Cardiac muscle cell (in vitro differentiated cells and primary cell): ENCODE measurements around the gene UBASH3B. TPM values are rescaled to one million over a fixed set of nuclear protein-coding genes. Genes with fewer than 3 reads are reported as not detected.
"Not testable (repeated sequence)": the region's sequence is repeated elsewhere in the genome, so short reads cannot be mapped to it uniquely, and the experiment has no call there.

Experiments used
- DNase-seq, 2 donors: peaks; one replicate each; pipeline versions ENCODE4 v3.0.0 to v3.0.0-alpha.2; 2010 to 2017; ENCODE audit warnings: low read depth in 1 of 2, low spot score in 1 of 2
- H3K27ac ChIP-seq: fragments of 200-600 bp; sonication (generic); 2 replicates; pipeline ENCODE4 v1.5.1; 2016
- H3K27me3 ChIP-seq: fragments of 200-600 bp; sonication (generic); 2 replicates; pipeline ENCODE4 v1.6.0; 2016; ENCODE audit warnings: control low read depth
- H3K36me3 ChIP-seq: fragments of 200-600 bp; sonication (generic); 2 replicates; pipeline ENCODE4 v1.5.1; 2016; ENCODE audit warnings: control low read depth
- H3K4me1 ChIP-seq: fragments of 200-600 bp; sonication (generic); 2 replicates; pipeline ENCODE4 v1.8.1; 2017; ENCODE audit warnings: low read depth, mild to moderate bottlenecking, mixed run types
- H3K4me3 ChIP-seq: fragments of 200-600 bp; sonication (generic); 2 replicates; pipeline ENCODE4 v1.5.1; 2016; ENCODE audit warnings: mild to moderate bottlenecking
- H3K9me3 ChIP-seq: fragments of 200-600 bp; sonication (generic); 2 replicates; pipeline ENCODE4 v1.5.1; 2017; ENCODE audit warnings: low read depth, mild to moderate bottlenecking, control low read depth
- polyA plus RNA-seq: library from polyadenylated mRNA; unstranded; fragments of >200 nt; fragmentation: Nextera tagmentation; extraction: Ambion mirVana; gene quantifications from 2 replicates; pipeline ENCODE4 v1.2.1, GENCODE V29; 2016
- total RNA-seq: library from RNA; depleted of rRNA; stranded (reverse); fragments of >200 nt; gene quantifications from 2 replicates; pipeline ENCODE4 v1.2.3, GENCODE V29; 2016
- TF ChIP-seq, protein P1 (sequence below): IDR thresholded peaks from 2 replicates; pipeline ENCODE4 v1.5.1; 2012; ENCODE audit warnings: low read depth, mild to moderate bottlenecking, low read length

Gene UBASH3B
- total and polyA plus RNA-seq, 2 experiments from 2014 or later = 2.7 TPM; not detected in 1

DNA sequence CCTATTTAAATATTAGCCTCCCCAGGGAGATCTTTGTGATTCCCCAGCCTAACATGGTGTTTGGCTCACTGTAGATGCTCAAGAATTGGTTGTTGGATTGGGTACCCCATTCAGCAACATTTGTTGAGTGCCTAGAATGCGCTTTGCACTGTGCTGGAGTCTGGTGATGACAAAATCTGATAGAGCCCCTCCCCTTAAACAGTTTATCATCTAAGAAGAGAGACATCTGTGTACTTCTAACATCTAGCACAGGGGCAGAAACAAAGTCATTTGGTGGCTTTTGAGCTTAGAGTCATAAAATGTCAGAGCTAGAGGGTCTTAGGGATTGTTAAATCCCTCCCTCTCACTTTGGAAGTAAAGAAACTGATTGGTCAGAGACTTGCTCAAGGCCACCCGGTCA lies 73.0 kb downstream of the UBASH3B start:
- no peak for DNase-seq

DNA sequence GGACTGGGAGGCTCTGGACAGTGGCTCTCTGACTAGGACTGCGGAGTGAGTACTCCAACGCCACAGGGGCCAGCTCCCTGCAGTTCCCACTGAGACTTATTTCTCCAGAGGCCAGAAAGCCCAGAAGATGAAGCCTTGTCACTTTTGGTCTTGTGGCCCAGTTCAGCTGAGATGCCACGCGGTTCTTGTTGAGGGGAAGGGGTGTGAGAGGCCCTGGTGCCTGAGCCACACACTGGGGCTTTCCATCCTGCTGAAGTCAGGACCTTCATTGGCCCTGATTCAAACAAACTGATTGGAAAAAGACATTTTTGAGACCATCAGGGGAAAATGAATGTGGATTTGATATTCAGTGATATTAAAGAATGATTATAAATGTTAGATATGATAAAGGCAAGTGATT lies 73.6 kb downstream of the UBASH3B start:
- H3K27me3 ChIP-seq = no peaks in the 10 kb centered on the region
- no peaks in the 10 kb centered on the region for H3K9me3 ChIP-seq
- H3K27ac ChIP-seq = no peak overlapping the region
- no peaks in the 10 kb centered on the region for H3K4me1 ChIP-seq
- TF ChIP-seq, protein P1, sequence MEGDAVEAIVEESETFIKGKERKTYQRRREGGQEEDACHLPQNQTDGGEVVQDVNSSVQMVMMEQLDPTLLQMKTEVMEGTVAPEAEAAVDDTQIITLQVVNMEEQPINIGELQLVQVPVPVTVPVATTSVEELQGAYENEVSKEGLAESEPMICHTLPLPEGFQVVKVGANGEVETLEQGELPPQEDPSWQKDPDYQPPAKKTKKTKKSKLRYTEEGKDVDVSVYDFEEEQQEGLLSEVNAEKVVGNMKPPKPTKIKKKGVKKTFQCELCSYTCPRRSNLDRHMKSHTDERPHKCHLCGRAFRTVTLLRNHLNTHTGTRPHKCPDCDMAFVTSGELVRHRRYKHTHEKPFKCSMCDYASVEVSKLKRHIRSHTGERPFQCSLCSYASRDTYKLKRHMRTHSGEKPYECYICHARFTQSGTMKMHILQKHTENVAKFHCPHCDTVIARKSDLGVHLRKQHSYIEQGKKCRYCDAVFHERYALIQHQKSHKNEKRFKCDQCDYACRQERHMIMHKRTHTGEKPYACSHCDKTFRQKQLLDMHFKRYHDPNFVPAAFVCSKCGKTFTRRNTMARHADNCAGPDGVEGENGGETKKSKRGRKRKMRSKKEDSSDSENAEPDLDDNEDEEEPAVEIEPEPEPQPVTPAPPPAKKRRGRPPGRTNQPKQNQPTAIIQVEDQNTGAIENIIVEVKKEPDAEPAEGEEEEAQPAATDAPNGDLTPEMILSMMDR = no peak
- H3K4me3 ChIP-seq = no peak overlapping the region
- no peak for DNase-seq
- no peaks in the 10 kb centered on the region for H3K36me3 ChIP-seq

More for the DNA sequence above, 73.0 kb downstream of the UBASH3B start:
- H3K36me3 ChIP-seq = no peaks in the 10 kb centered on the region
- H3K4me1 ChIP-seq = no peaks in the 10 kb centered on the region
- H3K9me3 ChIP-seq = no peaks in the 10 kb centered on the region
- no peak overlapping the region for H3K27ac ChIP-seq
- no peak overlapping the region for H3K4me3 ChIP-seq
- TF ChIP-seq, protein P1 = no peak
- H3K27me3 ChIP-seq = no peaks in the 10 kb centered on the region

DNA sequence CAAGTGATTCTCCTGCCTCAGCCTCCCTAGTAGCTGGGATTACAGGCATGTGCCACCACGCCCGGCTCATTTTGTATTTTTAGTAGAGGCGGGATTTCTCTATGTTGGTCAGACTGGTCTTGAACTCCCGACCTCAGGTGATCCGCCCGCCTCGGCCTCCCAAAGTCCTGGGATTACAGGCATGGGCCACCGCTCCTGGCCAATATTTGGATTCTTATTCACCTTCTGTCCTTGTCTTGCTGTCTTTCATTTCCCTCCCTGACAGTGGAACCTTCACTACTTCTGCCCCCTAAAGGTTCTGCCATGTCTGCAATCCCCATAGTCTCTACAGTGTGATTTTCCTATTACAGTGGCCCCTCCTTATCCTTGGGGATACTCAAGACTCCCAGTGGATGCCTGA lies 75.2 kb downstream of the UBASH3B start:
- H3K4me1 ChIP-seq, DNase-seq, H3K36me3 ChIP-seq, H3K4me3 ChIP-seq, H3K9me3 ChIP-seq, H3K27me3 ChIP-seq, H3K27ac ChIP-seq: not testable (repeated sequence)

DNA sequence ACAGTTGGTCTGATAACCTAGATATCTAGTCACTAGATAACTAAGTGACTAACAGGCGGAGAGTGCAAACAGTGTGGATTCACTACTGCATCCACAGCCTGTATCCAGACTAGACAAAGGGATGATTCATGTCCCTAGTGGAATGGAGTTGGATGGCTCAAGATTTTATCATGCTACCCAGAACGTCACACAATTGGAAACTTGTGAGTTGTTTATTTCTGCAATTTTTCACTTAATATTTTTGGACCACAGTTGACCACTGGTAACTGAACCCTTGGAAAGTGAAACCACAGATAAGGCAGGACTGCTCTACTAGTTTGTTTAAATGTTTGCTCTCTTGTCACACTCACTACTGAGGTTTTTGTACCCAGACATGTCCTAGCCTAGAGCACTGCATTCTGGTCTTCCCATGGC lies 76.0 kb downstream of the UBASH3B start:
- no peaks in the 10 kb centered on the region for H3K27me3 ChIP-seq
- H3K27ac ChIP-seq = no peak overlapping the region
- H3K4me1 ChIP-seq = no peaks in the 10 kb centered on the region
- DNase-seq = peak in 1 of 2 donors; percentile 72
- TF ChIP-seq, protein P1 = no peak
- no peak overlapping the region for H3K4me3 ChIP-seq
- no peaks in the 10 kb centered on the region for H3K9me3 ChIP-seq
- no peaks in the 10 kb centered on the region for H3K36me3 ChIP-seq

DNA sequence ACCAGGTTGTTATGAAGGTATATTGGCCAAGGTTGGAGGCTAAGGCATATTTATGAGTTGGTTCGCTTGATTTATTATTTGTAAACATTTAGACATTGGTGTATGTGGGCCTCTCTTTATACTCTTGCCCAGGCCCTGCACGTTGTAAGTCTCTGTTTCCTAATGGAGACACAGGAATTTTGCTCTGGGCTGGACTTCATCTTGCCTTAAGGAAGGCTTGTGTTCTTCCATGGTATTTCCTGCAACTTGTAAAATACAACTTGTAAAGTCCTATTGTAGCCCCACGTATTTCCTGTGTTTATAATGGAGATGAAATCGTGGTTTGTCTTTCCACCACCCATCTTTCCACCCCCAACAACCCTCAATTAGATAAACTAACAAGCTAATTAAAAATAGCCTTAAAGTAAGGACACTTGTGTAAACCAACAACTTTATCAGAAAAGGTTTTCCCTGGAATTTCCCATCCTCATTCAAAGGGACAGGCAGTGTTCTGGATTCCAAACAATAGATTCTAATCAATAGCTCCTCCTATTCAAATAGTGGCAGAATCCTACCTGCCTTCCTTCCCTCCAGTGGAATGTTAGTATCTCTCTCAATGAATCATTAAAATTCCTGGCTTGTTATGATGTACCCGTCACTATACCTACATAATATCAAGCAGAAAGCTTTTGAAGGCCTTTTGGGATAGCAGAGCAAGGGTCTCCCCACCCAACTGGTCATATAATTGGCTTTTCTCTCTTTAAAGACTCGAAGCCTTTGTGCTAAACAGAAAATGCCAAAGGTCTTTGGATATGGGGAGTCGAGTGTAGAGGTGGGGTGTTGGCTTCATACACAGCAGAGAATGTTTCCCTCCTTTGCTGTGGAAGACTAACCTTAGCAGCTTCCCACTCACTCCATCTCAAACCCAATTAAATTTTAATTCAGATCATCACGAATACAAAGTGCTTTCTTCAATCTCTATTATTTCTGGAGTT lies 77.1 kb downstream of the UBASH3B start:
- TF ChIP-seq, protein P1 = no peak
- Histone ChIP-seq H3K27me3 (no peaks in the 10 kb centered on the region), H3K9me3 (no peaks in the 10 kb centered on the region), H3K4me3 (no peak overlapping the region), H3K27ac (no peak overlapping the region), H3K36me3 (no peaks in the 10 kb centered on the region), H3K4me1 (no peaks in the 10 kb centered on the region)
- DNase-seq = no peak

DNA sequence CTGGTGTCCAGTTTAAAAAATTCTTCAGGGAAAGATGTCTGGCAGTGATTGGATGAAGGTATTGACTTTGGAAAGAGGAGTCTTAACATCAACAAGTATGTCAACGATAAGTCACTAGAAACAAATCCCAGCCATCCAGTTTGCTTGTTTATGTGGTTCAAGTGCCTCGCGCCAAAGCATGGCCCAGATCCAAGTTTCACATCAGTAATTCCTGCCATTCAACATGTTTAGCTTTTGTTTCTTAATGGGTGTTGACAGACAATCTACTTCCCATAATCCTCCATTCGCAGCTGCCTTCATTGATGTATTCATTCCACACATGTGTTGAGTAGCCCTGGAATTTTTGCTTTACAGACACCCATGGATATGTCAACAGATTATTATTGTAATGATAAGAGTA lies 77.8 kb downstream of the UBASH3B start:
- TF ChIP-seq, protein P1 = no peak
- H3K4me3 ChIP-seq = no peak overlapping the region
- H3K27me3 ChIP-seq = no peaks in the 10 kb centered on the region
- no peaks in the 10 kb centered on the region for H3K36me3 ChIP-seq
- H3K27ac ChIP-seq = no peak overlapping the region
- H3K4me1 ChIP-seq = no peaks in the 10 kb centered on the region
- H3K9me3 ChIP-seq = no peaks in the 10 kb centered on the region
- DNase-seq = peak in 1 of 2 donors; percentile 87
